Peyer's patch (tissue), 4 donors: ENCODE data around the gene MTUS2.

Experiments
- CTCF ChIP-seq, 6 experiments: fragments of 450-650 bp in 4 of 6; fragments of 200-600 bp in 2 of 6; sonication (generic) in 1 of 6; IDR thresholded peaks; one replicate each; pipeline ENCODE4 v1.5.1; 2017 to 2019; ENCODE audit warnings: antibody characterized with exemption in 6 of 6, mild to moderate bottlenecking in 3 of 6, moderate library complexity in 1 of 6
- POLR2A ChIP-seq, 2 donors: fragments of 450-650 bp; IDR thresholded peaks; one replicate each; pipeline ENCODE4 v1.5.1; 2017; ENCODE audit warnings: antibody characterized with exemption in 2 of 2, mild to moderate bottlenecking in 2 of 2, moderate library complexity in 2 of 2

DNA sequence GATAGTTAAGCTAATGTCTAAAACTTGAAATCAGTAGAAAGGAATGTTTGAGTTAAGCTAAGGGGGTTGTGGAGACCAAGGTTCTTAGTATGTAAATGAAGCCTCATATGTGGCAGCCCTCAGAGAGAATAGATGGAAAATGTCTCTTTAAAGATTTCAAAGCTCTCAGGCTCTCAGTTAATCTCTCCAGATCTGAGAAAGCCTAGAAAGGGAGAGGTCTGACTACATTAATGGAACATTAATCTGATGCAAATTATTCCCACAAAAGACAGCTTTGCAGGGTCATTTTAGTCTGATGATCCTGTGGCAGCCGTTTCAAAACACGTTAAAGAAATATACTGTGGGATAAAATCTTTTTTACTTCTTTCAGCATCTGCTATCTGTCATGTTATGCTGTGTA lies 508.4 kb downstream of the MTUS2 start:
- no peak for TF ChIP-seq CTCF (IDR thresholded peaks at IDR 0.05)
- TF ChIP-seq POLR2A (IDR thresholded peaks at IDR 0.05): no peak
